ENCODE data around the gene SHISA9. TPM values are rescaled to one million over a fixed set of nuclear protein-coding genes. Genes with fewer than 3 reads are reported as not detected.

SHISA9 gene
- total RNA-seq, 2 experiments from 2014 or later: not detected

- intact Hi-C loops (cut with micrococcal nuclease; ENCODE audit: unreplicated experiment): no loop called here
- no peak for TF ChIP-seq EZH2phosphoT487 (IDR thresholded peaks at IDR 0.05; ENCODE audit: borderline replicate concordance, low read depth, low read length)
- TF ChIP-seq, protein P1, sequence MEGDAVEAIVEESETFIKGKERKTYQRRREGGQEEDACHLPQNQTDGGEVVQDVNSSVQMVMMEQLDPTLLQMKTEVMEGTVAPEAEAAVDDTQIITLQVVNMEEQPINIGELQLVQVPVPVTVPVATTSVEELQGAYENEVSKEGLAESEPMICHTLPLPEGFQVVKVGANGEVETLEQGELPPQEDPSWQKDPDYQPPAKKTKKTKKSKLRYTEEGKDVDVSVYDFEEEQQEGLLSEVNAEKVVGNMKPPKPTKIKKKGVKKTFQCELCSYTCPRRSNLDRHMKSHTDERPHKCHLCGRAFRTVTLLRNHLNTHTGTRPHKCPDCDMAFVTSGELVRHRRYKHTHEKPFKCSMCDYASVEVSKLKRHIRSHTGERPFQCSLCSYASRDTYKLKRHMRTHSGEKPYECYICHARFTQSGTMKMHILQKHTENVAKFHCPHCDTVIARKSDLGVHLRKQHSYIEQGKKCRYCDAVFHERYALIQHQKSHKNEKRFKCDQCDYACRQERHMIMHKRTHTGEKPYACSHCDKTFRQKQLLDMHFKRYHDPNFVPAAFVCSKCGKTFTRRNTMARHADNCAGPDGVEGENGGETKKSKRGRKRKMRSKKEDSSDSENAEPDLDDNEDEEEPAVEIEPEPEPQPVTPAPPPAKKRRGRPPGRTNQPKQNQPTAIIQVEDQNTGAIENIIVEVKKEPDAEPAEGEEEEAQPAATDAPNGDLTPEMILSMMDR (conservative IDR thresholded peaks at IDR 0.05; ENCODE audit: low read length): no peak
- no peaks in the 10 kb centered on the region for H3K4me1 ChIP-seq (ENCODE audit: insufficient read depth, low read length, poor library complexity, severe bottlenecking)
- no peaks in the 10 kb centered on the region for H3K9me2 ChIP-seq (ENCODE audit: insufficient read depth, low read length)
- no peak for DNase-seq (ENCODE audit: low spot score)
- no peak overlapping the region for H3K27ac ChIP-seq (ENCODE audit: low read depth, low read length, poor library complexity, severe bottlenecking)
- ChIA-PET POLR2A (interaction anchor here (0.7 to 0.8 kb wide), 2 partner anchors 100 to 795 kb away, joined by 3 to 4 read pairs; partner anchors contain the start of gene CPPED1), CTCF (ENCODE audit: unreplicated experiment) (no interaction called here)
- no peaks in the 10 kb centered on the region for H3K79me2 ChIP-seq (ENCODE audit: insufficient read depth, low read depth, low read length)
- H3K4me2 ChIP-seq (ENCODE audit: low read length): no peak overlapping the region
- H2AFZ ChIP-seq (ENCODE audit: low read length): peak overlapping the region; percentile 57; the same call in 1 of the 2 replicates
- H3K4me3 ChIP-seq (ENCODE audit: low read depth, low read length, poor library complexity, severe bottlenecking): no peak overlapping the region
- H4K20me1 ChIP-seq (ENCODE audit: insufficient read depth, low read length): no peaks in the 10 kb centered on the region
- BruUV-seq (replicated peaks): no TSS peak
- no peaks in the 10 kb centered on the region for H3K9me3 ChIP-seq (ENCODE audit: low read length)
- no peaks in the 10 kb centered on the region for H3K36me3 ChIP-seq (ENCODE audit: insufficient read depth, low read length)
Observed at GRCh38 chr16:12903407-12904328, 2.3 kb downstream of the SHISA9 start.

- TF ChIP-seq, protein P1 (conservative IDR thresholded peaks at IDR 0.05; ENCODE audit: low read length): no peak
- TF ChIP-seq EZH2phosphoT487 (IDR thresholded peaks at IDR 0.05; ENCODE audit: borderline replicate concordance, low read depth, low read length): no peak
- Histone ChIP-seq H3K4me1 (ENCODE audit: insufficient read depth, low read length, poor library complexity, severe bottlenecking) (no peaks in the 10 kb centered on the region), H3K27ac (ENCODE audit: low read depth, low read length, poor library complexity, severe bottlenecking) (no peak overlapping the region), H3K79me2 (ENCODE audit: insufficient read depth, low read depth, low read length) (no peaks in the 10 kb centered on the region), H3K9me3 (ENCODE audit: low read length) (no peaks in the 10 kb centered on the region), H3K4me2 (ENCODE audit: low read length) (no peak overlapping the region), H3K36me3 (ENCODE audit: insufficient read depth, low read length) (no peaks in the 10 kb centered on the region), H3K9me2 (ENCODE audit: insufficient read depth, low read length) (no peaks in the 10 kb centered on the region), H2AFZ (ENCODE audit: low read length) (peak overlapping the region; percentile 57; the same call in 1 of the 2 replicates), H4K20me1 (ENCODE audit: insufficient read depth, low read length) (no peaks in the 10 kb centered on the region), H3K4me3 (ENCODE audit: low read depth, low read length, poor library complexity, severe bottlenecking) (no peak overlapping the region)
- no TSS peak for BruUV-seq (replicated peaks)
- ChIA-PET POLR2A (interaction anchor here (0.8 kb wide), 1 partner anchor 101 kb away, joined by 3 read pairs; the partner anchor contains the start of gene CPPED1), CTCF (ENCODE audit: unreplicated experiment) (no interaction called here)
- intact Hi-C loops (cut with micrococcal nuclease; ENCODE audit: unreplicated experiment): no loop called here
- peak; percentile 13 for DNase-seq (ENCODE audit: low spot score)
Observed at GRCh38 chr16:12904329-12904671, 2.9 kb downstream of the SHISA9 start.

GRCh38 chr16:12906271-12906670 is 4.9 kb downstream of the SHISA9 start:
- no peak overlapping the region for H3K4me2 ChIP-seq (ENCODE audit: low read length)
- no peaks in the 10 kb centered on the region for H4K20me1 ChIP-seq (ENCODE audit: insufficient read depth, low read length)
- no peaks in the 10 kb centered on the region for H3K79me2 ChIP-seq (ENCODE audit: insufficient read depth, low read depth, low read length)
- no peaks in the 10 kb centered on the region for H3K9me3 ChIP-seq (ENCODE audit: low read length)
- H3K4me1 ChIP-seq (ENCODE audit: insufficient read depth, low read length, poor library complexity, severe bottlenecking): no peaks in the 10 kb centered on the region
- CTCF ChIA-PET (ENCODE audit: unreplicated experiment): no interaction called here
- no peaks in the 10 kb centered on the region for H3K36me3 ChIP-seq (ENCODE audit: insufficient read depth, low read length)
- no peak for DNase-seq (ENCODE audit: low spot score)
- BruUV-seq (replicated peaks): no TSS peak
- H2AFZ ChIP-seq (ENCODE audit: low read length): no peak overlapping the region
- TF ChIP-seq, protein P1 (conservative IDR thresholded peaks at IDR 0.05; ENCODE audit: low read length): no peak
- TF ChIP-seq EZH2phosphoT487 (IDR thresholded peaks at IDR 0.05; ENCODE audit: borderline replicate concordance, low read depth, low read length): no peak
- intact Hi-C loops (cut with micrococcal nuclease; ENCODE audit: unreplicated experiment): no loop called here
- no peak overlapping the region for H3K27ac ChIP-seq (ENCODE audit: low read depth, low read length, poor library complexity, severe bottlenecking)
- POLR2A ChIA-PET: no interaction called here
- no peaks in the 10 kb centered on the region for H3K9me2 ChIP-seq (ENCODE audit: insufficient read depth, low read length)
- H3K4me3 ChIP-seq (ENCODE audit: low read depth, low read length, poor library complexity, severe bottlenecking): no peak overlapping the region
